H1 (cell line): Measurements from ENCODE around the gene ECI2. TPM values are rescaled to one million over a fixed set of nuclear protein-coding genes. Genes with fewer than 3 reads are reported as not detected.

Source experiments
- CTCF ChIA-PET: fragments of 300-600 bp; sonication (Branson Sonifier 250); formaldehyde crosslinking; loops from one replicate; lab custom pipeline; 2021; ENCODE audit not compliant: partially characterized antibody; lab: Charles Lee
- POLR2A ChIA-PET: fragments of 300-600 bp; sonication (Branson Sonifier 250); formaldehyde crosslinking; loops from one replicate; lab custom pipeline; 2021; ENCODE audit warnings: inconsistent platforms; ENCODE audit not compliant: partially characterized antibody; lab: Charles Lee
- DNase-seq, 2 experiments: peaks; one replicate each; pipeline versions ENCODE4 v3.0.0 to v3.0.0-alpha.2; 2010 to 2022; ENCODE audit warnings: low spot score in 2 of 2, low read depth in 1 of 2, mixed read lengths in 1 of 2
- FAIRE-seq: peaks from 2 replicates; lab custom pipeline; 2011; peaks lifted over from hg19 to GRCh38; lab: Jason Lieb, UNC
- H2AFZ ChIP-seq: 2 replicates; pipeline ENCODE4 v1.8.1; 2012; ENCODE audit warnings: low read length, inconsistent platforms
- H2AK5ac ChIP-seq: 2 replicates; pipeline ENCODE4 v1.6.1; 2013; ENCODE audit warnings: low read depth, low read length
- H2BK120ac ChIP-seq: replicated peaks from 2 replicates; pipeline ENCODE3; 2013; ENCODE audit warnings: low read depth, low read length, inconsistent platforms
- H2BK12ac ChIP-seq: 2 replicates; pipeline ENCODE4 v1.6.1; 2013; ENCODE audit warnings: low read depth, low read length
- H2BK15ac ChIP-seq: 2 replicates; pipeline ENCODE4 v1.6.1; 2013; ENCODE audit warnings: low read length
- H2BK20ac ChIP-seq: 2 replicates; pipeline ENCODE4 v1.6.1; 2013; ENCODE audit warnings: low read length
- H2BK5ac ChIP-seq: 2 replicates; pipeline ENCODE4 v1.6.1; 2013; ENCODE audit warnings: low read depth, low read length
- H3K14ac ChIP-seq: 2 replicates; pipeline ENCODE4 v1.6.1; 2013; ENCODE audit warnings: inconsistent platforms; ENCODE audit not compliant: insufficient read length
- H3K18ac ChIP-seq: 2 replicates; pipeline ENCODE4 v1.6.1; 2013; ENCODE audit warnings: low read length; ENCODE audit errors: extremely low read depth
- H3K23ac ChIP-seq: 2 replicates; pipeline ENCODE4 v1.6.1; 2013; ENCODE audit warnings: inconsistent platforms; ENCODE audit not compliant: insufficient read length
- H3K23me2 ChIP-seq: 2 replicates; pipeline ENCODE4 v1.6.1; 2013; ENCODE audit warnings: low read depth, low read length
- H3K27ac ChIP-seq: 2 replicates; pipeline ENCODE4 v1.6.1; 2011; ENCODE audit warnings: low read depth, low read length, inconsistent platforms
- H3K27me3 ChIP-seq, 4 experiments: replicated peaks in 1 of 4; 1 replicate in 1 of 4; 2 replicates in 3 of 4; pipeline versions ENCODE4 v1.6.1 to v1.8.1; 2011 to 2013; ENCODE audit warnings: low read length in 3 of 4, mild to moderate bottlenecking in 3 of 4, inconsistent platforms in 2 of 4, mixed read lengths in 2 of 4, moderate library complexity in 1 of 4; ENCODE audit not compliant: control insufficient read depth in 3 of 4, insufficient read depth in 3 of 4; ENCODE audit errors: extremely low read depth in 1 of 4
- H3K36me3 ChIP-seq, 4 experiments: 2 replicates each; pipeline versions ENCODE4 v1.6.1 to v1.8.1; 2011 to 2013; ENCODE audit warnings: mild to moderate bottlenecking in 4 of 4, low read length in 3 of 4, moderate library complexity in 2 of 4, control low read depth in 1 of 4, inconsistent platforms in 1 of 4; ENCODE audit not compliant: insufficient read depth in 4 of 4, control insufficient read depth in 2 of 4
- H3K4ac ChIP-seq: replicated peaks from 2 replicates; pipeline ENCODE3; 2013; ENCODE audit warnings: low read length, low read depth, mixed read lengths, inconsistent platforms; ENCODE audit not compliant: insufficient read length
- H3K4me1 ChIP-seq, 4 experiments: replicated peaks in 1 of 4; 1 replicate in 1 of 4; 2 replicates in 3 of 4; pipeline versions ENCODE4 v1.6.1 to v1.8.1; 2011 to 2013; ENCODE audit warnings: low read length in 3 of 4, inconsistent platforms in 2 of 4, mixed read lengths in 1 of 4; ENCODE audit not compliant: insufficient read depth in 4 of 4, control insufficient read depth in 3 of 4
- H3K4me2 ChIP-seq, 2 experiments: 2 replicates each; pipeline versions ENCODE4 v1.6.1 to v1.8.1; 2011 to 2013; ENCODE audit warnings: low read depth in 2 of 2, low read length in 2 of 2, control low read depth in 1 of 2, inconsistent platforms in 1 of 2, mild to moderate bottlenecking in 1 of 2; ENCODE audit not compliant: insufficient read depth in 1 of 2
- H3K4me3 ChIP-seq, 4 experiments: fragments of 200-600, 300-600 bp in 1 of 4; sonication (generic), shearing (Covaris generic), sonication (Bioruptor Twin) in 1 of 4; 2 replicates each; pipeline versions ENCODE4 v1.5.1 to v1.8.1; 2011 to 2016; ENCODE audit warnings: low read length in 4 of 4, low read depth in 3 of 4, control low read depth in 2 of 4, inconsistent platforms in 2 of 4, mild to moderate bottlenecking in 2 of 4, mixed read lengths in 1 of 4, moderate library complexity in 1 of 4; ENCODE audit not compliant: insufficient read depth in 2 of 4; ENCODE audit errors: extremely low read depth in 1 of 4
- H3K56ac ChIP-seq: replicated peaks from 2 replicates; pipeline ENCODE3; 2013; ENCODE audit warnings: low read depth, mild to moderate bottlenecking, mixed read lengths, low read length, inconsistent platforms; ENCODE audit not compliant: insufficient read length
- H3K79me1 ChIP-seq: 2 replicates; pipeline ENCODE4 v1.6.1; 2013; ENCODE audit warnings: low read depth, low read length, control low read depth
- H3K79me2 ChIP-seq, 2 experiments: 2 replicates each; pipeline versions ENCODE4 v1.6.1 to v1.8.1; 2012 to 2013; ENCODE audit warnings: low read length in 2 of 2, mild to moderate bottlenecking in 2 of 2, inconsistent platforms in 1 of 2; ENCODE audit not compliant: insufficient read depth in 2 of 2, control insufficient read depth in 1 of 2
- H3K9ac ChIP-seq, 4 experiments: replicated peaks in 1 of 4; 1 replicate in 1 of 4; 2 replicates in 3 of 4; pipeline versions ENCODE4 v1.6.1 to v1.8.1; 2011 to 2013; ENCODE audit warnings: low read depth in 3 of 4, low read length in 3 of 4, control low read depth in 2 of 4, mild to moderate bottlenecking in 2 of 4, moderate library complexity in 2 of 4, inconsistent platforms in 1 of 4; ENCODE audit errors: extremely low read depth in 1 of 4
- H3K9me3 ChIP-seq, 2 experiments: 2 replicates each; pipeline versions ENCODE4 v1.6.1 to v1.8.1; 2012 to 2013; ENCODE audit warnings: mild to moderate bottlenecking in 2 of 2, moderate library complexity in 2 of 2, control low read depth in 1 of 2, inconsistent platforms in 1 of 2, low read depth in 1 of 2, low read length in 1 of 2, mixed read lengths in 1 of 2; ENCODE audit not compliant: insufficient read depth in 2 of 2
- H4K20me1 ChIP-seq, 2 experiments: replicated peaks in 1 of 2; 2 replicates each; pipeline versions ENCODE3 to v1.8.1; 2011 to 2013; ENCODE audit warnings: inconsistent platforms in 2 of 2, low read length in 2 of 2, mild to moderate bottlenecking in 1 of 2; ENCODE audit not compliant: insufficient read depth in 2 of 2, control insufficient read depth in 1 of 2
- H4K5ac ChIP-seq: 2 replicates; pipeline ENCODE4 v1.6.1; 2013; ENCODE audit warnings: low read length, low read depth, mixed read lengths, inconsistent platforms; ENCODE audit not compliant: insufficient read length
- H4K8ac ChIP-seq: 2 replicates; pipeline ENCODE4 v1.8.0; 2013; ENCODE audit warnings: mild to moderate bottlenecking, moderate library complexity, low read length, inconsistent platforms; ENCODE audit not compliant: insufficient read depth; ENCODE audit errors: extremely low read depth
- H4K91ac ChIP-seq: replicated peaks from 2 replicates; pipeline ENCODE3; 2013; ENCODE audit warnings: low read length, mixed read lengths, inconsistent platforms; ENCODE audit not compliant: insufficient read length
- E2F6 ChIP-seq: IDR thresholded peaks from 2 replicates; pipeline ENCODE4 v1.6.1; 2012; ENCODE audit warnings: inconsistent platforms
- EGR1 ChIP-seq: IDR thresholded peaks from 2 replicates; pipeline ENCODE4 v1.6.1; 2011; ENCODE audit warnings: low read depth, low read length, borderline replicate concordance
- MAFK ChIP-seq: IDR thresholded peaks from 2 replicates; pipeline ENCODE4 v1.6.1; 2012; ENCODE audit warnings: low read depth, mild to moderate bottlenecking, improper control_type of control experiment, low read length
- PHF8 ChIP-seq: fragments of 200-600 bp; sonication (generic); conservative IDR thresholded peaks from 2 replicates; pipeline ENCODE4 v1.7.1; 2012; ENCODE audit warnings: low read depth, mild to moderate bottlenecking, inconsistent platforms, low read length, moderate library complexity
- SUZ12 ChIP-seq: fragments of 200-600 bp; sonication (generic); IDR thresholded peaks from 2 replicates; pipeline ENCODE4 v1.6.1; 2012; ENCODE audit warnings: mild to moderate bottlenecking, inconsistent platforms, low read length, moderate library complexity, mixed read lengths
- TEAD4 ChIP-seq: IDR thresholded peaks from 2 replicates; pipeline ENCODE4 v1.6.1; 2012; ENCODE audit warnings: low read depth, low read length, inconsistent platforms, mixed read lengths
- WGBS, 2 experiments: shearing (Covaris generic) in 1 of 2; methylation state at CpG; one replicate each; pipeline versions ENCODE4 v1.1.6 to v1.1.7; 2013 to 2015; ENCODE audit warnings: low lambda C conversion rate in 2 of 2, mixed read lengths in 2 of 2, inconsistent platforms in 1 of 2, low coverage in 1 of 2, missing lambda C conversion rate in 1 of 2; ENCODE audit not compliant: insufficient replicate concordance in 2 of 2, insufficient coverage in 1 of 2, insufficient read length in 1 of 2; ENCODE audit errors: extremely low coverage in 1 of 2, missing lambda C conversion rate in 1 of 2; 5-methylcytosine and 5-hydroxymethylcytosine counted together
- polyA plus RNA-seq, 7 experiments: library from polyadenylated mRNA; depleted of rRNA in 3 of 7; stranded (reverse) in 5 of 7; unstranded in 2 of 7; fragments of >200 nt in 5 of 7; fragments of 200-250 nt in 2 of 7; gene quantifications; 1 replicate in 5 of 7; 2 replicates in 1 of 7; 4 replicates in 1 of 7; pipeline versions ENCODE4 v1.2.1 to v1.2.3, GENCODE V29; 2011 to 2013; ENCODE audit warnings: missing spikeins in 2 of 7, mixed read lengths in 2 of 7
- total RNA-seq: library from RNA; stranded (reverse); fragmentation: NEBNext Ultra II Directional; extraction: Animal tissue kit (Norgen Biotek cat#: 25700); gene quantifications from 2 replicates; pipeline ENCODE4 v1.2.1, GENCODE V29; 2021
- TF ChIP-seq, protein P1 (sequence below): IDR thresholded peaks from 2 replicates; pipeline ENCODE4 v1.6.1; 2011; ENCODE audit warnings: low read length, improper control_type of control experiment

Gene ECI2
- total and polyA plus RNA-seq, 2 of the 8 experiments (the other 6 are each of a cell fraction or from before 2014, with no cell fraction given), result 40.4 to 70.8 TPM

DNA sequence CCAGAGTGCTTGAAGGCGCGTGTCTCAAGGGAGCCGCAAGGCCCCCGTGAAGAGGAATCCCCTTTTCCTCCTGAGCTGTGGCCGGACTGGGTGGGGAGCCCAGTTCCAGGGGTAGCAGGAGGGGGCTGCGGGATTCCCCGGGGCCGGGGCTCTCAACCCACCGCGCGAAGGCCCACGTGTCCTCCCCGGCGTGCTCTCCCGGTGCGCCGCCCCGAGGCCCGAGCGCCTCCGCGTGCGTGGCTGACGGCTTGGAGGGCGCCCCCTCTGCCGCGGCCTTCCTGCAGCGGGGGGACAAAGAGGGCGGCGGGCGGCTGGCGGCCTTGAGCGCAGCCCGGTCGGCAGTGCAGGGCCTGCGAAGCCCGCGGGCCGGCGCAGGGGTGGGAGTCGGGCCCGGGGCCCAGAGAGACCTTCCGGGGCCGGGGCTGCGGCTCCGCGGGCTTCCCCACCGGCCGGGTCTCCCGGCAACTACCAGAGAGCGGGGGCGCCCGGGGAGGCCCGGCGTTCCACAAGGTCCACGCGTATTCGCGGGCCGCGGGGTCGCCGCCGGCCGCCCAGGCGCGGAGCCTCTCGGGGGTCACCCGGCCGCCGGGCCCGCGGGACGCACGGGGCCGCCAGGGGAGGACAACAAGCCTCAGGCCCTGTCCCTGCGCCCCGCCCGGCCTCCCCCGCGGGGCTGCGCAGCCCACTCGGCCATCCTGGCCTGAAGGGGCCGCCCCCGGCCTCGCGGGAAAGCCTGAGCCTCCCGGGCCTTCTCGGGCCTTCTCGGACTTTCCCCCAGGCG is 56.5 kb downstream of the ECI2 start, which contains the start of gene FAM217A:
TSS of gene FAM217A (minus strand) at position 447 of the 781 bp plus-strand sequence. CDS start 1,723 bp downstream, outside the sequence.
- peak within 1 kb of the TSS; percentile 28 to 45; a peak in 3 of 4 replicates for H3K4me2 ChIP-seq
- POLR2A ChIA-PET, result interaction anchor here (0.6 to 1.7 kb wide), 5 partner anchors 11 to 57 kb away, joined by 3 to 5 read pairs (median 4); a partner anchor contains a TSS
- no peaks in the 10 kb centered on the region for H3K79me2 ChIP-seq
- no peak within 1 kb of the TSS for H3K56ac ChIP-seq
- H3K4ac ChIP-seq, result no peak within 1 kb of the TSS
- no peak within 1 kb of the TSS for H3K9ac ChIP-seq
- H4K8ac ChIP-seq, result peak within 1 kb of the TSS; percentile 95; the same call in 1 of the 2 replicates
- no peak within 1 kb of the TSS for H3K14ac ChIP-seq
- DNase-seq (peak; percentile 7 to 67), FAIRE-seq (no peak)
- peak within 1 kb of the TSS; percentile 60; the same call in 1 of the 2 replicates for H2BK12ac ChIP-seq
- H2BK120ac ChIP-seq, result no peak within 1 kb of the TSS
- H3K27ac ChIP-seq, result no peak within 1 kb of the TSS
- H2AFZ ChIP-seq, result peak within 1 kb of the TSS; percentile 99; the same call in 1 of the 2 replicates
- no peak within 1 kb of the TSS for H4K5ac ChIP-seq
- CTCF ChIA-PET, result interaction anchor here (0.9 to 3.2 kb wide), 5 partner anchors 9 to 132 kb away, joined by 3 to 9 read pairs (median 3); no protein-coding TSS in a partner anchor
- no peak within 1 kb of the TSS for H2AK5ac ChIP-seq
- H3K23me2 ChIP-seq, result no peaks in the 10 kb centered on the region; the same call in 1 of the 2 replicates
- no peak within 1 kb of the TSS for H2BK20ac ChIP-seq
- H2BK15ac ChIP-seq, result no peak within 1 kb of the TSS
- peaks cover 0 to 7% (median 4%) of the 10 kb centered on the region in 4 experiments; a peak in 3 of 7 replicates for H3K4me1 ChIP-seq
- H2BK5ac ChIP-seq, result no peak within 1 kb of the TSS; the same call in 1 of the 2 replicates
- H3K18ac ChIP-seq, result no peak within 1 kb of the TSS; the same call in 1 of the 2 replicates
- H3K23ac ChIP-seq, result no peak within 1 kb of the TSS
- no peaks in the 10 kb centered on the region for H3K79me1 ChIP-seq
- H3K9me3 ChIP-seq, result no peaks in the 10 kb centered on the region
- peak within 1 kb of the TSS in 1 of 4 experiments; percentile 38; a peak in 1 of 8 replicates for H3K4me3 ChIP-seq
- peaks cover 0 to 3% (median 0%) of the 10 kb centered on the region in 4 experiments; a peak in 1 of 7 replicates for H3K27me3 ChIP-seq
- 58% methylated on average over 29 of the region's 91 CpGs; no CpG with 5 or more reads in 1 of the 2 experiments for WGBS, 2 experiments
- H4K91ac ChIP-seq, result no peak within 1 kb of the TSS
- no peaks in the 10 kb centered on the region for H3K36me3 ChIP-seq
- no peaks in the 10 kb centered on the region for H4K20me1 ChIP-seq
- TF ChIP-seq MAFK (no peak), E2F6 (peak; percentile 64; the same call in 1 of the 2 replicates), SUZ12 (no peak), TEAD4 (no peak), EGR1 (no peak), PHF8 (0 out of 2 replicates have a peak, but pooled peaks have one; percentile 27)
- TF ChIP-seq, protein P1, sequence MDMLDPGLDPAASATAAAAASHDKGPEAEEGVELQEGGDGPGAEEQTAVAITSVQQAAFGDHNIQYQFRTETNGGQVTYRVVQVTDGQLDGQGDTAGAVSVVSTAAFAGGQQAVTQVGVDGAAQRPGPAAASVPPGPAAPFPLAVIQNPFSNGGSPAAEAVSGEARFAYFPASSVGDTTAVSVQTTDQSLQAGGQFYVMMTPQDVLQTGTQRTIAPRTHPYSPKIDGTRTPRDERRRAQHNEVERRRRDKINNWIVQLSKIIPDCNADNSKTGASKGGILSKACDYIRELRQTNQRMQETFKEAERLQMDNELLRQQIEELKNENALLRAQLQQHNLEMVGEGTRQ, result no peak
